HEK293 (cell line): ENCODE results near the gene ZSCAN32.

ENCODE experiments used
- CTCF ChIP-seq: fragments of 450-650 bp; formaldehyde crosslinking; IDR thresholded peaks from 2 replicates; pipeline ENCODE4 v1.5.1; 2016; ENCODE audit warnings: missing biosample characterization, missing genetic modification characterization
- ZNF274 ChIP-seq, 2 experiments: fragments of 200-500 bp in 1 of 2; fragments of 450-650 bp in 1 of 2; sonication (Bioruptor generic) in 1 of 2; formaldehyde crosslinking in 1 of 2; IDR thresholded peaks; 2 replicates each; pipeline versions ENCODE4 v1.5.1 to v1.6.1; 2014 to 2016; ENCODE audit warnings: borderline replicate concordance in 1 of 2, inconsistent platforms in 1 of 2, low read length in 1 of 2, missing biosample characterization in 1 of 2, missing genetic modification characterization in 1 of 2
- ZNF544 ChIP-seq: fragments of 450-650 bp; formaldehyde crosslinking; IDR thresholded peaks from 2 replicates; pipeline ENCODE4 v1.5.0; 2017; ENCODE audit warnings: missing biosample characterization, missing genetic modification characterization

- TF ChIP-seq ZNF544 (tag by site-specific recombination) (no peak), CTCF (no peak), ZNF274 (IDR thresholded peaks at IDR 0.05; ENCODE audit: low read length) (no peak), ZNF274 (tag by site-specific recombination; IDR thresholded peaks at IDR 0.05; ENCODE audit: borderline replicate concordance) (no peak)
Observed at GRCh38 chr16:3349175-3349574, 51.6 kb downstream of the ZSCAN32 start.
